ENCODE results near the gene AIP. TPM values are rescaled to one million over a fixed set of nuclear protein-coding genes. Genes with fewer than 3 reads are reported as not detected.

The AIP gene
- total RNA-seq, 2 experiments from 2014 or later, result 115 to 117 TPM

DNA sequence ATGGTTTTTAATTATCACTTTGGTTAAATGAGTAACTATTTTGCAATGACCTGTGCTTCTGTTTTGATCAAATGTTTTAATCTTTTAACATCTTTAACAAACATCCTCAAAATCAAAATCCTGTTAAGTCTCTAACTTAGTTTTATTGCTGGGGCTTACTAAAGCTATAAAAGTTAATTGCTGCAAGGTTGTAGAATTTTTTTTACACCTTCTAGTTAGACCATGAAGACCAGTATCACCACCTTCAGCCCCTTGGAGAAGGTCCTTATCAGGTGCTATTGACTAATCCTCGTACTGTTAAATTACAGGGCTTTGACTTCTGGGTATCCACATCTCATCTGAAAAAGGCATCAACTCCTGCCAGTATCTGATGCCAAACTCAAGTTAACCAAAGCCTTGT lies 52.7 kb downstream of the AIP start:
- H3K9me3 ChIP-seq (ENCODE audit: control insufficient read depth in 1 of 2, insufficient read depth in 1 of 2, low read length in 2 of 2), result peaks cover 4 to 8% of the 10 kb centered on the region in 2 experiments
- Mint-ChIP-seq H3K36me3 (ENCODE audit: low read depth) (no peaks in the 10 kb centered on the region), H3K4me3 (no peak overlapping the region), H3K4me1 (ENCODE audit: low read depth) (no peaks in the 10 kb centered on the region), H3K27me3 (no peaks in the 10 kb centered on the region), H3K9me3 (peaks cover 5% of the 10 kb centered on the region), H3K27ac (no peak overlapping the region)
- ChIA-PET CTCF (interaction anchor here (0.7 kb wide), 1 partner anchor 339 kb away, joined by 4 read pairs; no protein-coding TSS in a partner anchor), POLR2A (no interaction called here)
- ATAC-seq (ENCODE audit: poor library complexity) (no peak), DNase-seq (no peak)
- no peaks in the 10 kb centered on the region for H3K36me3 ChIP-seq (ENCODE audit: insufficient read depth, low read length)
- TF ChIP-seq, protein P1, sequence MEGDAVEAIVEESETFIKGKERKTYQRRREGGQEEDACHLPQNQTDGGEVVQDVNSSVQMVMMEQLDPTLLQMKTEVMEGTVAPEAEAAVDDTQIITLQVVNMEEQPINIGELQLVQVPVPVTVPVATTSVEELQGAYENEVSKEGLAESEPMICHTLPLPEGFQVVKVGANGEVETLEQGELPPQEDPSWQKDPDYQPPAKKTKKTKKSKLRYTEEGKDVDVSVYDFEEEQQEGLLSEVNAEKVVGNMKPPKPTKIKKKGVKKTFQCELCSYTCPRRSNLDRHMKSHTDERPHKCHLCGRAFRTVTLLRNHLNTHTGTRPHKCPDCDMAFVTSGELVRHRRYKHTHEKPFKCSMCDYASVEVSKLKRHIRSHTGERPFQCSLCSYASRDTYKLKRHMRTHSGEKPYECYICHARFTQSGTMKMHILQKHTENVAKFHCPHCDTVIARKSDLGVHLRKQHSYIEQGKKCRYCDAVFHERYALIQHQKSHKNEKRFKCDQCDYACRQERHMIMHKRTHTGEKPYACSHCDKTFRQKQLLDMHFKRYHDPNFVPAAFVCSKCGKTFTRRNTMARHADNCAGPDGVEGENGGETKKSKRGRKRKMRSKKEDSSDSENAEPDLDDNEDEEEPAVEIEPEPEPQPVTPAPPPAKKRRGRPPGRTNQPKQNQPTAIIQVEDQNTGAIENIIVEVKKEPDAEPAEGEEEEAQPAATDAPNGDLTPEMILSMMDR (IDR thresholded peaks at IDR 0.05), result no peak
- H3K4me3 ChIP-seq (ENCODE audit: low read length), result no peak overlapping the region
- intact Hi-C loops (cut with DNase I, micrococcal nuclease), result loop anchor here in 1 of 2 experiments (5.0 kb wide), 1 partner anchor 1138 kb away; no protein-coding TSS in a partner anchor
- H3K27me3 ChIP-seq (ENCODE audit: control insufficient read depth in 1 of 2, insufficient read depth in 2 of 2, low read length in 2 of 2), result no peaks in the 10 kb centered on the region
- H3K4me1 ChIP-seq (ENCODE audit: insufficient read depth, low read length), result no peaks in the 10 kb centered on the region
- H3K27ac ChIP-seq (ENCODE audit: low read depth in 1 of 2, low read length in 2 of 2), result no peak overlapping the region

DNA sequence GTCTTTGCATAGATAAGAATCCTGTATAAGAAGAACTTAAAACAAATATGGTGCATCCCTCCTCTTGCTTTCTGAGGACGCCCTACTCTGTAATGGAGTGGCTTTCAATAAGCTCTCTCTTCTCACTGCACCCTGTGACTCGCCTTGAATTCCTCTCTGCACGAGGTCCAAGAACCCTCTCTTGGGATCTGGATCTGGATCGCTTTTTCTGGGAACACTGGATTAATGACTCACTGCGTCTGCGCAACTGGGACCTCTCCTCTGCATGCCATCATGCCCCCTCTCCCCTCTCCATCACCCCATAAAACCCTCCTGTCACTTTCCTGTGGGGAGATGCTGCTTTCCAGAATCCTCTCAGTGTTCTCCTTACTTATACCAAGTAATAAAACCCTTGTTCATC lies 55.5 kb downstream of the AIP start:
- TF ChIP-seq, protein P1 (IDR thresholded peaks at IDR 0.05), result no peak
- CTCF ChIA-PET, result no interaction called here
- intact Hi-C loops (cut with DNase I, micrococcal nuclease), result loop anchor here in 1 of 2 experiments (5.0 kb wide), 1 partner anchor 1141 kb away; no protein-coding TSS in a partner anchor
- Histone ChIP-seq H3K36me3 (ENCODE audit: insufficient read depth, low read length) (no peaks in the 10 kb centered on the region), H3K27me3 (ENCODE audit: control insufficient read depth in 1 of 2, insufficient read depth in 2 of 2, low read length in 2 of 2) (no peaks in the 10 kb centered on the region), H3K4me1 (ENCODE audit: insufficient read depth, low read length) (no peaks in the 10 kb centered on the region), H3K27ac (ENCODE audit: low read depth in 1 of 2, low read length in 2 of 2) (no peak overlapping the region), H3K9me3 (ENCODE audit: control insufficient read depth in 1 of 2, insufficient read depth in 1 of 2, low read length in 2 of 2) (peaks cover 3 to 8% of the 10 kb centered on the region in 2 experiments), H3K4me3 (ENCODE audit: low read length) (no peak overlapping the region)
- no peaks in the 10 kb centered on the region for H3K4me1 Mint-ChIP-seq (ENCODE audit: low read depth)
- POLR2A ChIA-PET, result no interaction called here
- H3K36me3 Mint-ChIP-seq (ENCODE audit: low read depth), result no peaks in the 10 kb centered on the region
- peaks cover 5% of the 10 kb centered on the region for H3K9me3 Mint-ChIP-seq
- no peak for DNase-seq
- H3K27ac Mint-ChIP-seq, result no peak overlapping the region
- H3K27me3 Mint-ChIP-seq, result no peaks in the 10 kb centered on the region
- no peak overlapping the region for H3K4me3 Mint-ChIP-seq
- no peak for ATAC-seq (ENCODE audit: poor library complexity)

GRCh38 chr11:67538823-67539505 lies 56.1 kb downstream of the AIP start:
- POLR2A ChIA-PET, result no interaction called here
- H3K27me3 Mint-ChIP-seq, result no peaks in the 10 kb centered on the region
- H3K4me3 Mint-ChIP-seq, result no peak overlapping the region
- H3K36me3 Mint-ChIP-seq (ENCODE audit: low read depth), result no peaks in the 10 kb centered on the region
- Histone ChIP-seq H3K4me1 (ENCODE audit: insufficient read depth, low read length) (no peaks in the 10 kb centered on the region), H3K4me3 (ENCODE audit: low read length) (no peak overlapping the region), H3K36me3 (ENCODE audit: insufficient read depth, low read length) (no peaks in the 10 kb centered on the region), H3K27ac (ENCODE audit: low read depth in 1 of 2, low read length in 2 of 2) (no peak overlapping the region), H3K27me3 (ENCODE audit: control insufficient read depth in 1 of 2, insufficient read depth in 2 of 2, low read length in 2 of 2) (no peaks in the 10 kb centered on the region), H3K9me3 (ENCODE audit: control insufficient read depth in 1 of 2, insufficient read depth in 1 of 2, low read length in 2 of 2) (peaks cover 0 to 8% of the 10 kb centered on the region in 2 experiments)
- H3K9me3 Mint-ChIP-seq, result peaks cover 2% of the 10 kb centered on the region
- no peaks in the 10 kb centered on the region for H3K4me1 Mint-ChIP-seq (ENCODE audit: low read depth)
- DNase-seq (no peak), ATAC-seq (ENCODE audit: poor library complexity) (no peak)
- CTCF ChIA-PET, result no interaction called here
- intact Hi-C loops (cut with DNase I, micrococcal nuclease), result loop anchor here in 1 of 2 experiments (5.0 kb wide), 1 partner anchor 1142 kb away; no protein-coding TSS in a partner anchor
- no peak overlapping the region for H3K27ac Mint-ChIP-seq
- TF ChIP-seq, protein P1 (IDR thresholded peaks at IDR 0.05), result no peak
